ENCODE measurements around the gene RAP1GDS1. TPM values are rescaled to one million over a fixed set of nuclear protein-coding genes. Genes with fewer than 3 reads are reported as not detected.

RAP1GDS1 gene
- total RNA-seq, 3 donors from 2014 or later = 31.1 to 55.8 (median 33.8) TPM

GRCh38 chr4:98466868-98467599, 205.8 kb downstream of the RAP1GDS1 start:
- no peaks in the 10 kb centered on the region for H3K36me3 ChIP-seq
- no peak overlapping the region for H3K27ac ChIP-seq
- H3K4me1 ChIP-seq = no peaks in the 10 kb centered on the region
- intact Hi-C loops (cut with DNase I; ENCODE audit: low total_unique reads) = no loop called here
- H3K4me3 ChIP-seq = peak overlapping the region in 1 of 3 donors; percentile 38
- no peaks in the 10 kb centered on the region for H3K9me3 ChIP-seq
- H3K27me3 ChIP-seq = no peaks in the 10 kb centered on the region
- no peak for TF ChIP-seq POLR2AphosphoS5 (IDR thresholded peaks at IDR 0.05)
- no peak for TF ChIP-seq POLR2A (IDR thresholded peaks at IDR 0.05)
- TF ChIP-seq CTCF (IDR thresholded peaks at IDR 0.05) = no peak
- DNase-seq (ENCODE audit: low spot score in 2 of 2) = no peak

GRCh38 chr4:98467627-98468072, 206.5 kb downstream of the RAP1GDS1 start:
- intact Hi-C loops (cut with DNase I; ENCODE audit: low total_unique reads) = no loop called here
- no peak overlapping the region for H3K27ac ChIP-seq
- DNase-seq (ENCODE audit: low spot score in 2 of 2) = peak; percentile 67 to 70
- H3K4me3 ChIP-seq = peak overlapping the region; percentile 35 to 60 (median 38)
- TF ChIP-seq POLR2AphosphoS5 (IDR thresholded peaks at IDR 0.05) (peak in 1 of 3 donors; percentile 47), CTCF (IDR thresholded peaks at IDR 0.05) (peak; percentile 62 to 81 (median 71)), POLR2A (IDR thresholded peaks at IDR 0.05) (no peak)
- H3K36me3 ChIP-seq = no peaks in the 10 kb centered on the region
- H3K9me3 ChIP-seq = no peaks in the 10 kb centered on the region
- H3K4me1 ChIP-seq = no peaks in the 10 kb centered on the region
- H3K27me3 ChIP-seq = no peaks in the 10 kb centered on the region

- Histone ChIP-seq H3K4me3 (no peak overlapping the region), H3K9me3 (no peaks in the 10 kb centered on the region), H3K4me1 (no peaks in the 10 kb centered on the region), H3K36me3 (no peaks in the 10 kb centered on the region), H3K27ac (peak overlapping the region; percentile 55 to 72), H3K27me3 (no peaks in the 10 kb centered on the region)
- intact Hi-C loops (cut with DNase I; ENCODE audit: low total_unique reads) = no loop called here
- DNase-seq (ENCODE audit: low spot score in 2 of 2) = peak in 1 of 2 donors; percentile 27
- TF ChIP-seq POLR2AphosphoS5 (IDR thresholded peaks at IDR 0.05) (no peak), POLR2A (IDR thresholded peaks at IDR 0.05) (no peak), CTCF (IDR thresholded peaks at IDR 0.05) (no peak)
These were observed 207.5 kb downstream of the RAP1GDS1 start for GRCh38 chr4:98468709-98469108.

- no peak overlapping the region for H3K4me3 ChIP-seq
- no peaks in the 10 kb centered on the region for H3K4me1 ChIP-seq
- H3K27me3 ChIP-seq = no peaks in the 10 kb centered on the region
- H3K9me3 ChIP-seq = no peaks in the 10 kb centered on the region
- TF ChIP-seq CTCF (IDR thresholded peaks at IDR 0.05) (no peak), POLR2AphosphoS5 (IDR thresholded peaks at IDR 0.05) (no peak), POLR2A (IDR thresholded peaks at IDR 0.05) (no peak)
- peak overlapping the region in 1 of 2 donors; percentile 7 for H3K27ac ChIP-seq
- intact Hi-C loops (cut with DNase I; ENCODE audit: low total_unique reads) = no loop called here
- H3K36me3 ChIP-seq = no peaks in the 10 kb centered on the region
- DNase-seq (ENCODE audit: low spot score in 2 of 2) = no peak
These were observed 208.6 kb downstream of the RAP1GDS1 start for GRCh38 chr4:98469771-98470170.

GRCh38 chr4:98470366-98470765, 209.2 kb downstream of the RAP1GDS1 start:
- Histone ChIP-seq H3K4me1 (no peaks in the 10 kb centered on the region), H3K27me3 (no peaks in the 10 kb centered on the region), H3K36me3 (no peaks in the 10 kb centered on the region), H3K9me3 (no peaks in the 10 kb centered on the region), H3K27ac (no peak overlapping the region), H3K4me3 (no peak overlapping the region)
- no peak for DNase-seq (ENCODE audit: low spot score in 2 of 2)
- no peak for TF ChIP-seq POLR2A (IDR thresholded peaks at IDR 0.05)
- TF ChIP-seq POLR2AphosphoS5 (IDR thresholded peaks at IDR 0.05) = no peak
- TF ChIP-seq CTCF (IDR thresholded peaks at IDR 0.05) = no peak
- intact Hi-C loops (cut with DNase I; ENCODE audit: low total_unique reads) = no loop called here

All from breast epithelium (tissue), 4 donors.